Esophagus squamous epithelium (tissue), 4 donors: ENCODE data around the gene SLC16A1.

Experiments used
- CTCF ChIP-seq, 6 experiments: fragments of 450-650 bp in 4 of 6; fragments of 200-600 bp in 2 of 6; sonication (generic) in 2 of 6; IDR thresholded peaks; one replicate each; pipeline ENCODE4 v1.5.1; 2016 to 2019; ENCODE audit warnings: antibody characterized with exemption in 6 of 6, mild to moderate bottlenecking in 4 of 6, moderate library complexity in 4 of 6
- POLR2A ChIP-seq, 4 donors: fragments of 450-650 bp; IDR thresholded peaks; one replicate each; pipeline ENCODE4 v1.6.1; 2017; ENCODE audit warnings: antibody characterized with exemption in 4 of 4, mild to moderate bottlenecking in 4 of 4, moderate library complexity in 3 of 4

- peak in 3 of 6 experiments; percentile 12 to 41 (median 13) for TF ChIP-seq CTCF (IDR thresholded peaks at IDR 0.05)
- TF ChIP-seq POLR2A (IDR thresholded peaks at IDR 0.05), result peak in 3 of 4 donors; percentile 73 to 95 (median 91)
Observed at GRCh38 chr1:112955773-112956543, at the start of gene SLC16A1.
